ENCODE results near the gene MNX1. TPM values are rescaled to one million over a fixed set of nuclear protein-coding genes. Genes with fewer than 3 reads are reported as not detected.

The MNX1 gene
- total RNA-seq, 4 donors from 2014 or later: not detected

DNA sequence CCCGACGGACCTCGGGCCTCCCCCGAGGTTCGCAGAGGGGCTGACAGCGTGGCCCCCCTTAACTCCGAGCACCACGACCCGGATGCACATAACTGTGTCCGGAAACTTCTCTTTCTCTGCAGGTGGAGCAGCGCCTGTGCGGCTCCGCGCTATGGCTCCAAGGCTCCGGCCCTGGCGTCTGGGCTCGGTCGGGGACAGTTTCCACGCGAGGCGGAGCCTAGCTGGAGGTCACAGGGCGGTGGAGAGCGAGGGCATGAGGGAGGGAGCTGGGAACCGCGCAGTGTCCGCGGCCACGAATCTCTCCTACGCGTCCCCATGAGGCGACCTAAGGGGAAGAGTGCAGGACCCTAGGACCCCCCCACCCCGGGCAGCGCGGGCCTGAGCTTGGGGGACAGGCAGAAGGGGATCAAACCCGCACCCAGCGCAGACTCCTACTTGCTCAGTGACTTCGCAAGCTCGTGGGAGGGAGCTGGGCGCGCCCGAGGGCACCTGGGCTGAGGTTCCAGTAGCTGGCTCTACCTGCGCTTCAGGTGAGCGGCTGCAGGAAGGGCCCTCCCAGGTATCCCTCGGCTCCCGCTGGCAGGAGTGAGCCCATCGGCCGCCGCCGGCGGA is 8.6 kb upstream of the MNX1 start:
- no peak for TF ChIP-seq CTCF (IDR thresholded peaks at IDR 0.05)
- no peak for ATAC-seq (ENCODE audit: low FRiP score)
- no peak for DNase-seq (ENCODE audit: low spot score)

DNA sequence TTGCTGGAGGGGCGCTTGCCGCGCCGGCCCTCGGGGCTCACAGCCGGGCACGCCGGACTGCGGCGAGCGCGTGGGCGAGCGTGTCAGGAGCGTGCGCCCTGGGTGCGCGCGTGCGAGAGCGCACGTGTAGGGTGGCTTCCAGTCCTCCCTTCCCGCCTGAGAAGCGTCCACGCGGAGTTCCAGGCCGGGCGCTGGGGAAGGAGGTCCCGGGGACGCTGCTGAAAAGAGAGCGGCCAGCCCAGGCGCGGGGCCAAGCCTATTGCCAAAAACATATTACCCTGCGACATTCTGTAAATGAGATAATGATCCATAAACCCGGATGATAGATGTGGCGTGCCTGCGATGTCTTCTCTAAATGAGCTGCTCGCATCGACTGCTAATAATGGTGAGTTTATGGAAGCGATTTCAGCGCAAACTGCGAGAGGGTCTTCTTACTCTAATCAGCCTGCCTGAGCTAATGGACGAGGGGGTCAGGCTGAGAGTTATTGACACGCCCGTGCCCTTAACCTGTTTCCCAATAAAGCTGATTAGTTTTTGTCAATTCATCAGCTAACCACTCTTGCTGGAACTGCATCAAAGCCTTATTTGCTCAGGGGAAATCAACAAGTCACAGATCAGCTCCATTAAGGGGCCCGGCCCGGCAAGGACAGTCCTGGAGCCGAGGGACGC is 8.0 kb upstream of the MNX1 start:
- TF ChIP-seq CTCF (IDR thresholded peaks at IDR 0.05): no peak
- no peak for ATAC-seq (ENCODE audit: low FRiP score)
- DNase-seq (ENCODE audit: low spot score): no peak

DNA sequence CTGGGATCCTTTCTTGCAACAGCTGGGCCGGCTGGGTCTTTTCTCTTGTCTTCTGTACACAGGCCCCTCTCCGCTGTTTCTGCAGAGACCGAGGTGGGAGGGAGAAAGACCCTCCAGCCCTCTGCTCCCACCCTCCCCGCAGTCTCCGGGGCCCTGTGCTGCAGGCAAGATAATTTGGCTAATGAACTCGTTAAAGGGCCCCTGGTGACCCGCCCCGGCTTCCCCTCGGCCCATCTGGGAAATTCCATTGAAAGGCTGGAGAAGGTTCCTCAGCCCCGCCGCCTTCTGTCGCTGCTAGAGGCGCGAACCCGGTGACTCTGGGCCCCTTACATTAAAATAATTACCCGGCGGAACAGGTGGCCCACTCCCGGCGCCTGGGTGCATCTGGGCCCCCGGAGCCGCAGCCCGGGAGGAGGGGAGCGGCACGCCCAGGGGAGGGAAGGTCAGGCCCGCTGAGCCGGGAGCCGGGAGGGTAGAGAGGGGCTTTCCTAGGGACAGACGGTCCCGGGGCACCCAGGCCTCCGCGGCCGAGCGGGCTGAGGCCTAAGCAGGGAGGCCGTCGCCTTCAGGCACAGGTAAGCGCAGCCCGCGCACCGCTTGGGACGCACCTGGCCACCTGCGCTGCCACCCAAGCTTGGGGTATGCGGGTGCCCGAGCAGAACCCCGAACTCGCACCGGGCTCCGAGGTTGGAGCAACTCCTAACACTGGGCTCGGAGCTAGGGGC is 7.3 kb upstream of the MNX1 start:
- ATAC-seq (ENCODE audit: low FRiP score): no peak
- DNase-seq (ENCODE audit: low spot score): no peak
- TF ChIP-seq CTCF (IDR thresholded peaks at IDR 0.05): no peak

GRCh38 chr7:157017149-157017548 is 6.7 kb upstream of the MNX1 start:
- TF ChIP-seq CTCF (IDR thresholded peaks at IDR 0.05): no peak
- ATAC-seq (ENCODE audit: low FRiP score): no peak

GRCh38 chr7:157016352-157017041 is 6.0 kb upstream of the MNX1 start:
- TF ChIP-seq CTCF (IDR thresholded peaks at IDR 0.05): no peak
- ATAC-seq (ENCODE audit: low FRiP score) (no peak), DNase-seq (ENCODE audit: low spot score) (no peak)

More at GRCh38 chr7:157017149-157017548, 6.7 kb upstream of the MNX1 start:
- DNase-seq (ENCODE audit: low spot score): no peak

DNA sequence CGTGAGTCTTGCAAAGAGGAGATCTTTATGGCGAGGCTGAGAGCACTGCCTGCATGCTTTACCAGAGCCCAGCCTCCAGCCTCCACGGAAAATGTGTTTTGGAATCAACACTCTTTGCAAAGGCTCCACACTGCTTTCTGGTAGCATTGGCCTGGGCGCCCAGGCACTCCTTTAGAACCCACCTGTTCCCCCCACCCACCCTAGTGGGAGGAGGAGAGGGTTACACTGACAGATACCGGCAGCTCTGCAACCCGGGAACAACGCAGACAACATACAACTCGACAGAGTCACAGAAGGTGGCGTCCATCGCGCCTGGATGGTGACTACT is 5.5 kb upstream of the MNX1 start:
- no peak for ATAC-seq (ENCODE audit: low FRiP score)
- TF ChIP-seq CTCF (IDR thresholded peaks at IDR 0.05): no peak

More for the DNA sequence above, 5.5 kb upstream of the MNX1 start:
- no peak for DNase-seq (ENCODE audit: low spot score)

All from omental fat pad (tissue), 4 donors.